Activated T-cell treated with anti-CD3 and anti-CD28 coated beads for 4 hours (primary cell): ENCODE results near the gene PRR19.

ENCODE experiments used
- DNase-seq: peaks from one replicate; pipeline ENCODE4 v3.0.0-alpha.2; 2020

The PRR19 gene

DNA sequence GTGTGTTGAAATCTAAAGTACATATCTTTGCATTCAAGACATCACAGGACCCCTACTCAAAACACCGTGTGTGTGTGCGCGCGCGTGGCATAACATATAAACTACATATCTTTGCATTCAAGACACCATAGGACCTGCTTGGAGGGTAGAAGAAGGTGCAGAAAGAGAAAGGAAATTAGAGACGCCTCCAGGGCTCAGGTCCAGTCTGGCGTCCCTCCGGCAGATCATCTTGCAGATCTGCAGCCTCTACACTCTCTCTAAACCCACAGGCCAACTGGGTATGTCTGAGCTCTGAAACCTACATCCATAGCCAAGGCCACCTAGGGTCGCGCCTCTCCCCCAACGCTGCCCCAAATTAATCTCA is 1.2 kb downstream of the PRR19 start:
- no peak for DNase-seq

DNA sequence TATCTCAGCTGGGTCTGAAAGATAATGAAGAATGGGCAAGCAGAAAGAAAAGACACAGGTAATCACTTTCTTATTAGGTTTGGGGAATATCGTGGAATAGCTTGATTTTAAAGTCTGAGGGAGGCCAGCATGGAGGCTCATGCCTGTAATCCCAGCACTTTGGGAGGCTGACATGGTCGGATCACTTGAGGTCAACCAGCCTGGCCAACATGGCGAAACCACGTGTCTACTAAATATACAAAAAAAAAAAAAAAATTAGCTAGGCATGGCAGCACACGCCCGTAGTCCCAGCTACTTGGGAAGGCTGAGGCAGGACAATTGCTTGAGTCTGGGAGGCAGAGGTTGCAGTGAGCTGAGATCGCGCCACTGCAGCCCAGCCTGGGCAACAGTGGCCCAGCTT is 1.9 kb downstream of the PRR19 start:
- DNase-seq: no peak

DNA sequence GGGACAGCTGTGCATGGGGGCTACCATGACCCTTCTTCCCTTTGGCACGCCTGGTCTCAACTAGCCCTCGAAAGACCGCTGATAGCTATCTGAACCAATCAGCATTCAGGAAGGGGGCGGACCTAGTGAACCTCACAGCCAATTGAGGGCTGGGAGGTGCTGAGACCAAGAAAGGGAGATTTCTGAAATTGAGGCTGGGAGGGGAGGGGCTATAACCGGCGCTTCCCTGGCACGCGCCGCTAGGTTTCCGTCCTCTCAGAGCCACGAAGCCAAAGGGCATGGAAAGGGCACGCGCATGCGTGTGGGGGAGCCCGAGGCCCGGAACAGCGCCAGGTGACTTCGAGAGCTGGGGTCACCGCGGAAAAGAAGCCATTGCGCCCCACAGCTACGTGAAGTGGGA is 4.7 kb downstream of the PRR19 start:
- DNase-seq: no peak

DNA sequence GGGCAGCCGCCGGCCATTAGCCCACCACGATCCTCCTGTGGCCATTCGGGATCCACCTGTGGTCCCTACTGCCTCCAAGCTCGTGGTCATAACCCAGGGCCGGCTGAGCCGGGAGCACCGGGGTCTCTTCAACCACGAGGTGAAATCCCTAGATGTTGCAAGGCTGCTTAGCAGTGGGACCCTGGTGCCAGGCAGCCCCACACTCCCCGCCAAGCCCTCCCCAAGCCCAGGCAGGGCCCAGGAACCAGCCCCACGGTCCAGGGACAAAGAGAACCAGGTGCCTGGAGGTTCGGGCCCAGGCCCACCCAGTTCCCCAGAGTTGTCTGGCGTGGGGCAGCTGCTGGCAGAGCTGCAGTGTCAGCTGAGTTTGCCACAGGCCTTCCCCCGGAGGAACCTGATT is 7.8 kb downstream of the PRR19 start:
- DNase-seq: no peak

DNA sequence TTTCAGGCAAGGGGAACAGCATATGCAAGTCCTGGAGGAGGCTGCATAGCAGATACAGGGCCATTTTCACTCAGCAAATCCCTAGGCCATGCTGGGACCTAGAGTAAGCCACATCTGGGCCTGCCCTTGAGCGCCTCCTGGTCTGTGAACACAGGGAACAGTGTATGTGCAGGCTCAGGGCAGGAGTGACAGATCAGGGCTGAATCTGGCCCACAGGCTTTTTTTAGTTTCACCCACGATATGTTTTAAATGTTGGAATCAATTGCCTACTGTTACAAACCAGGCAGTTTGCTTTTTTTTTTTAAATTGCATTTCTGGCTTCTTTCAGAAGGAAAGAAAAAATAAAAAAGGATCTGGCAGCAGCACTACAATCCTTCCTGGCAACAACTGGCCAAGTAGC is 9.7 kb downstream of the PRR19 start:
- DNase-seq: no peak

DNA sequence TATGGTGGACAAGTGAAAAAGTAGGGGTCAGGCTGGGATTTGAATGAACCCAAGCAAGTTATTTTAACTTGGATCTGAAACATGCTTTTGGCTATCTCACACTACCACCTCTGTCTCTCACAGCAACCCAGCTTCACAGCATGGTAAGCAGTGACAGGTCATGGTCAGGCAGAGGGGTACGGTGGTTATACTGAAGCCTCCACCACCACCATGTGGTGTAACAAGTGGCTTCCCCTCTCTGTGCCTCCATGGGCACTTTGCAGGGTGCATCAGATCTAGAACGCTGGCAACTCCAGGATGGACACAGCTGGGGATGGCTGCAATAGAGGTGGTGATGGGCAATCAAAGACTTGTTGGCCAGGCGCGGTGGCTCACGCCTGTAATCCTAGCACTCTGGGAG is 10.4 kb downstream of the PRR19 start:
- no peak for DNase-seq

DNA sequence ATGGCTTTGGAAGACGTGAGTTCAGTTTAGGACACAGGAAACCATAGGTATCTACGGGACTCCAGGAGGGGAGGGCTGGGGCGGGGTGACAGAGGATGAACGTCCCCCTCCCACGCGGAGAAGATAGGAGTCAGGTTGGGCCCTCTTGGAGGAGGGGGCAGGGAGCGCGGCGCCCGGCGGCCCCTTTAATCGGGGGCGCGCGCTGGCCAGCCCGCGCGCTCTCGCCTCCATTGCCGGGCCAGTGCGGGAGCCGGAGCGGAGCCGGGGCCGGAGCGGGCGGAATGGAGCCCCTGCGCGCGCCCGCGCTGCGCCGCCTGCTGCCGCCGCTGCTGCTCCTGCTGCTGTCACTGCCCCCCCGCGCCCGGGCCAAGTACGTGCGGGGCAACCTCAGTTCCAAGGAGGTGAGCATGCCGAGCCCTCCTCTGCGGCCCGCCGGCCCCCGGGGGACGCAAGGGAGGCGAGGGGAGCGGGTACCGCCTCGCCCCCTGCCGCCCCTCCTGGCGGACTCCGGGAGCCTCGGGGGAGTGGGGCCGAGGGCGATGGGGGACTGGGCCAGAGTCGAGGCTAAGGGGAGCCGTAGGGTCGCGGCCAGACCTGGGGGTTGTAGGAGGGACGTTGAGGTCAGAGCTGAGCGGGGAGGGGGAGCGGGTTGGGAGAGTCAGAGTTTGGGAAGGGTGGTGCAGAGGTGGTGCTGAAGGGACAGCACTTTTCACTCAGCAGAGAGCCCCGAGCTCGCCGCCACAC is 11.3 kb downstream of the PRR19 start, which contains the start of gene TMEM145:
TSS of gene TMEM145 (plus strand) at position 214 of the 744 bp plus-strand sequence. CDS start at position 282, 68 bp downstream.
- DNase-seq: no peak

DNA sequence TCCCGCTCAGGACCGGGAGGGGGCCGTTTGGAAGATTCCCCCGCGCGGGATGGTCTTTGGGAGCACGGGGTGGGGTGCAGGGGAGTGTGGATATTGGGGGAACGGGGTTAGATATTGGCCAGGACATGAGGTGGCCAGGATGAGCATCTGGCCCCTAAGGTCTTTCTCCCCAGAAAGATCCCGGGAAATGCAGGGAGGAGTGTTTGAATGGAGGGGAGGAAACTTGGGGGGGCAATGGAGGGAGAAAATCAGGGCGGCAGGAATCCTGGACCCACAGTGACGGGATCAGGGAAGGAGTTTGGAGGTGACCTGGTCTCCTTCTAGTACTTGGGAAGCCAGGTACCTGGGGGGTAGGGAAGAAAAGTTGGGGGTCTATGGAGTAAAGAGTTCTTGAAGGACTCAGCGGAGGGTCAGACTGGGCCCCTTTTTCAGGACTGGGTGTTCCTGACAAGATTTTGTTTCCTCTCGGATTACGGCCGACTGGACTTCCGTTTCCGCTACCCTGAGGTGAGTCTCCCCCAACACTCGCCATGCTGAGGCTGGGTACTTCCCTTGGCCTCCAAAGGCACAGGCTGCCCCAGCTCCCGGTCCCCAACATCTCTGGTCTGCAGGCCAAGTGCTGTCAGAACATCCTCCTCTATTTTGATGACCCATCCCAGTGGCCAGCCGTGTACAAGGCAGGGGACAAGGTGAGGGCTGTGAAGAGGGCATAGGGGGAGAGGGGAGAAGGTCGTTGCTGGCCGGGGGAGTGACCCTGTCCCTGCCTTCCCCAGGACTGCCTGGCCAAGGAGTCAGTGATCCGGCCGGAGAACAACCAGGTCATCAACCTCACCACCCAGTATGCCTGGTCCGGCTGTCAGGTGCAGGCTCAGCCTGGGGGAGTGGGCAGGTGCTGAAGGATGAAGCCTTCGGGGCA is 12.2 kb downstream of the PRR19 start:
- DNase-seq: no peak

DNA sequence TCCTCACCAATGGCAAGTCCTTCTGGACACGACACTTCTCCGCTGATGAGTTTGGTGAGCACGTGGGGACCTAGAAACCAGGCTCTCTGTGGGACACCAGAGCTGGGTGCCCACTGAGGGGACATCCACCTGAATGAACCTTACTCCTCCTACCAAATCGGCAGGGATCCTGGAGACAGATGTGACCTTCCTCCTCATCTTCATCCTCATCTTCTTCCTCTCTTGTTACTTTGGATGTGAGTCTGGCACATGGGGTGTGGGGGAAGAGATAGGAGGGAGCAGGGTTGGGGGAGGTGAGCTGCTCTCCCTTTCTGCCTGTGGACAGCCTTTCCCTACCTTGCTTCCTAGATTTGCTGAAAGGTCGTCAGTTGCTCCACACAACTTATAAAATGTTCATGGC is 13.1 kb downstream of the PRR19 start:
- no peak for DNase-seq

DNA sequence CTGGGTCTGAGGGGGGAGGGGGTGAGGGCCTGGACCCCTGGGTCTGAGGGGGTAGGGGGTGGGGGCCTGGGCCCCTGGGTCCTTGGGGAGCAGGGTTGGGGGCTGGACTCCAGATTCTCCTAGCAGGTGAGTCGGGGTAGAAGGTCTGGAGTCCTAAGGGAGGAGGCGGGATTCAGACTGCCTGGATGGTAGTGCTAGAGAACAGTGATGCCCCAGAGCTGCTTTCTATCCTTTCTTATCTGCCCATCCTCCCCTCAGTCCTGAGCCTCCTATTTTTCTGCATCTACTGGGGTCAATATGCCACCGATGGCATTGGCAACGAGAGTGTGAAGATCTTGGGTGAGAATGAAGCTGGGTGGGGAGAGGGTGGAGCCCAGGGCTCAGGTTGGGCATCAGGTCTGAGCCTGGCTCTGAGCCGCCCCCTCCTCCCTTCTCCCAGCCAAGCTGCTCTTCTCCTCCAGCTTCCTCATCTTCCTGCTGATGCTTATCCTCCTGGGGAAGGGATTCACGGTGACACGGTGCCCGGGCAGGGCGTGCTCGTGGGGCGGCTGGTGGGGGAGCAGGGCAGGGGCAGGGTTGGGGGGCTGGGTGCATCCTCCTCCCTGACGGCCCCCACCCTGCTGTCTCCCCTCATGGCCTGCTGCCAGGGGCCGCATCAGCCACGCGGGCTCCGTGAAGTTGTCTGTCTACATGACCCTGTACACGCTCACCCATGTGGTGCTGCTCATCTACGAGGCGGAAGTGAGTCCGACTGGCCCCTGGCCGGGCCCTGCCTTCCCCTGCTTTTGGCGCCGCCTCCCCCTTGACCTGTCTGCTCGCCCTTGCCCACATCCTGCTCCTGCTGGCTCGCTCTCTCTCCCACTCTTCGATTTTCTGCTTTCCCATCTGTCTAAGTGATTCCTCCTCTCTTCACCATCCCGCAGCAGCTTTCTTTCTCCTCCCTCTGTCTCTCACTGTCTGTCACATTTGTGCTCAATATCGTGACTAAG is 14.6 kb downstream of the PRR19 start:
- no peak for DNase-seq

DNA sequence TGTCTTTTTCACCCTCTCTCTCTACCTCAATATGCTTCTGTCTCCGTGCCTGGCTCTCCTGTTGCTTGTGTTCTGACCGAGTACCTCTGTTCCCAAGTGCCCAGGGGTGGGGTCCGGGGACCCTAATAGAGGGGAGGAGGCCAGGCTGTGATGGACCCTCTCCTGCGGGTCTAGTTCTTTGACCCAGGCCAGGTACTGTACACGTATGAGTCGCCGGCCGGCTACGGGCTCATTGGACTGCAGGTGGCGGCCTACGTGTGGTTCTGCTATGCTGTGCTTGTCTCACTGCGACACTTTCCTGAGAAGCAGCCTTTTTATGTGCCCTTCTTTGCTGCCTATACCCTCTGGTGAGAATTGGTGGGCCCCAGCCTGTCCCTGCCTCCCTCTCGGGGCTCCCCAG is 15.6 kb downstream of the PRR19 start:
- DNase-seq: no peak

DNA sequence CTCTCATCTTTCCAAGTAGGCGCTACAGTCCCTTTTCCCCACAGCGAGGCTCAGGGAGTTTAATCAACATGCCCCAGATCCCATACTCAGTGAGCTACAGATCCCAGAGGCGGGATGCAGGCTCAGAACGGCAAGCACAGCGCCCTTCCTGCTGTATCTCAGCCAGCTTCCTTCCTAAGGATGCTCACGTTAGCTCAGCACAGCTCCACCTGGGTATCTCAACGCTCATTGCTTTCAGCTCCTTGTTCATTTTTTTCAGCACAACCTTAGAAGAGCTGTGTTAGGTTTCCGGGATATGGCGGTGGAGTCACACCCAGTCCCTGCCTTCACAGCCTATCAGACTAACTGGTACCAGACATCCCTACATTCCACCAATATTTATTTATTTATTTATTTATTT is 20.4 kb downstream of the PRR19 start:
- DNase-seq: no peak

DNA sequence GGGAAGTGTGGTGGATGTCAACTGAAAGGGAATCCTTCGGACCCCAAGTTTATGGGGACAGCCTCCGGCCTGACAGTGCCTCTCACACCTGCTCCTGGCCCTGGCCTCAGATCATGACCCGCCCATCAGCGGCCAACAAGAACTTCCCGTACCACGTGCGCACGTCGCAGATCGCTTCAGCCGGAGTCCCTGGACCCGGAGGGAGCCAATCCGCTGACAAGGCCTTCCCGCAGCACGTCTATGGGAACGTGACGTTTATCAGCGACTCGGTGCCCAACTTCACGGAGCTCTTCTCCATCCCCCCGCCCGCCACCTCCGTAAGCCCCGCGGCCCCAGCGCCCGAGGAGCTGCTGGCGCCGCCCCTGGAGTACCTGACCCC is 21.5 kb downstream of the PRR19 start:
- DNase-seq: no peak

DNA sequence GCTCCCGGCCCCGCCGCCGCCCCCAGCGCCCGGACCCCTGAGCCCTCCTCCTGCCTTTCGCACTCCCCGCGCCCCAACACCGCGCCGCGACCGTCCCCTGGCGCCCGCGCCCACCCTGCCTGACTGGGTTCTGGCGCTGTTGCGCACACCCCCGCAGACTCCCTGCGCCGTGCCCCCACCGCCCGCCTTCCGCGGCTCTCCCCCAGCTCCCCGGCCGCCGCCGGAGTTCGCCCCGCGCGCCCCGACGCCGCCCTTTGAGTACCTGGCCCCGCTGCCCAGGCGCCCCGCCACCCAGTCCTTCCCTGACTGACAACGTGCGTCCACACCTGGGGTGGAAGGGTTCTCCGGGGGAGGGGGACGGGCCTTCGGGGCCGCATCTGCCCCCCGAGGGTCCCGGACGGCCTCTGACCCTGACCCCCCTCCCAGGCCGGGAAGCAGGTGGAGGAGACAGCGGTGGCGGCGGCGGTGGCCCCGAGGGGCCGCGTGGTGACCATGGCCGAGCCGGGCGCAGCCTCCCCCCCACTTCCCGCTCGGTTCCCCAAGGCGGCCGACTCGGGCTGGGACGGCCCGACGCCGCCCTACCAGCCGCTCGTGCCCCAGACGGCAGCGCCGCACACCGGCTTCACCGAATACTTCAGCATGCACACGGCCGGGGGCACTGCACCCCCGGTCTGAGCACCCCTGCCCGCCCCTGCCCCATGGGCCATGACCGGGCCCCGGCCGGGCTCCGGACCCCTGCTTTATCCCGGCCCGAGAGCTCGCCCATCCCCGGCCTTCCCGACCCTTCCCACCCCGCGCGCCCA is 22.1 kb downstream of the PRR19 start:
- no peak for DNase-seq

DNA sequence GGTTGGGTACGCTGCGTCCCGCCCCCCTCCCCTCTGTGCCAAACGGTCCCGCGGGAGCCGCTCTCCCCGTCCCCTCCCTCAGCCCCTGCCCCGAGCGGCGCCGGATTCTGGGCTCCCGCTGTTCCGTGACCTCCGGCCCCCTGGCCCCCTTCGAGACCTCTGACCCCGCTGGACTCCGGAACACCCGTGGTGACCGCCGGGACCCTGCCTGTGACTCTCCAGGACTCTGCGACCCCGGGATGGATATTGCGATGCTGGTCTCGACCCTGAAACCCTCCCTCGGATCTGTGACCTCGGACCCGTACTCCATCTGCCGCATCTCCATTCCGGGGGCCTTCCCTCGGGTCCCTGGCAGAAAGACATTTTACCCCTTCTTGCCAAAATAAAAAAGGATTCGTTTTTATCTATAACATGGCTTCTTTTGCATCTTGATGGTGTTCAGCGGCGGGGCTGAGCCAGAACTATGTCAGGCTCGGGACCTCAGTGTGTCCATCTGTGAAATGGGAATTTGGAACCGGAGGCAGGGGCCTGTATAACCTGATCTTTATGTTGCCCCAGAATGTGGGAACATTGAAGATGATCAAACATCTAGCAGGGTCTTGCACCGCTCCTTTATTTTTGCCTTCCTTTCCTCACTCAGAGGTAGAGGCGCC is 22.8 kb downstream of the PRR19 start:
- DNase-seq: no peak

DNA sequence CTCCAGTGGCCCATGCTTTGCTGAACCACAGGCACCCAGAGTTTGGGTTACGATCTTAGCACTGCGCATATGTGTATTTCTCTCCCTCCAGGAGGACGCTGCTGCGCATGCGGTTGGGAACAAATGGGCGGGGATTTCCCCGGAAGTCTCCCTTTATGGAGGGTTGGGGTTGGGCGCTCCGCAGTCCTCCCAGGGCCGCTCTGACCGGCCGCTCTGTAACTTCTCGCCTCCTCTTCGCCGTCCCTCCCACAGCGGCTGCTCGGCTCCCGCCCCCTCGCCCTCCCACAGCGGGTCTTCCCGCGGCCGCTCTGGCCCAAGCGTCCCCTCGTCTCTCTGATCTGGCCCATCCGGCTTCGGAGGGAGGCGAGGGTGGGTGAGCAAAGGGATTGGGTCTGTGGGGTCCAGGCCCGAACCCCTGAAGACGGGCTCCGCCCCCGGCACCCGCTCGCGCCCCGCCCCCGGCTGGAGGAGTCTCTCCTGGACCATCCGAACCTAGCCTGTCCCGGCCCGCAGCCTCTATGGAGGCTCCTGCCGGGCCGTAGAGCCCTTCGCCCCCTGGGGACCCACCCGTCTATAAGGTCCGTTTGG is 23.5 kb downstream of the PRR19 start, which contains the start of gene MEGF8:
TSS of gene MEGF8 (plus strand) at position 328 of the 588 bp plus-strand sequence. CDS start 609 bp downstream, outside the sequence.
- peak; percentile 98 for DNase-seq

DNA sequence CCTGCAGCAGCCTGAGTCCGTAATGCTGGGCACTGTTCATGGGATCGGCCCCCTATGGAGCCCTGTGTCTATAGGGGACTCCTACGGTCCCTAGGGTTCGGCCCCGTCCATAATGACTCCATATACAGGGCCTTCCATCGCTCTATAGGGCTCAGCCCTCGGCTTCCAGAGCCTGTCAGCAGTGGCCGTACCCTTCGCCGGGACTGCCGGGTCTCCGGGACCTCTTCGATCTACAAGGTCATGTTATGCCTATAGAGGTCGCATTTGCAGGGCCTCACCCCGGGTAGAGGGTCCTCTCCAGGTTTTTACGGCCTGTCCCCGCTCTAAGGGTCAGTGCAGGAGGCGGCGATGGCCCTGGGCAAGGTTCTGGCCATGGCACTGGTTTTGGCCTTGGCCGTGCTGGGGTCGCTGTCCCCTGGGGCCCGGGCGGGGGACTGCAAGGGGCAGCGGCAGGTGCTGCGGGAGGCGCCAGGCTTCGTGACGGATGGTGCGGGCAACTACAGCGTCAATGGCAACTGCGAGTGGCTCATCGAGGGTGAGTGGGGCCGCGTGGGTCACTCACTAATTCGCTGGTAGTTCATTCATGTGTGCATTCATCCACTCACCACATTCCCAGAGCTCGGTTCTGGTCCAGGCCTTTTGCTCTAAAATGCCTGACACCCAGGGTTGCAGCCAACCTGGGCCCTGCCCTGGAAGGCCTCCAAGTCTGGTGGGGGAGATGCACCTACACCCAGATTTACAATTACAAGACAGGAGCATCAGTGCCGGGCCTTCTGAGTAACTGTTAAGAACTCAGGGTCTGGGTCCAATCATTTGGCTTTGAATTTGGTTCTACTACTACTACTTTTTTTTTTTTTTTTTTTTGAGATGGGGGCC is 24.2 kb downstream of the PRR19 start:
- DNase-seq: no peak

DNA sequence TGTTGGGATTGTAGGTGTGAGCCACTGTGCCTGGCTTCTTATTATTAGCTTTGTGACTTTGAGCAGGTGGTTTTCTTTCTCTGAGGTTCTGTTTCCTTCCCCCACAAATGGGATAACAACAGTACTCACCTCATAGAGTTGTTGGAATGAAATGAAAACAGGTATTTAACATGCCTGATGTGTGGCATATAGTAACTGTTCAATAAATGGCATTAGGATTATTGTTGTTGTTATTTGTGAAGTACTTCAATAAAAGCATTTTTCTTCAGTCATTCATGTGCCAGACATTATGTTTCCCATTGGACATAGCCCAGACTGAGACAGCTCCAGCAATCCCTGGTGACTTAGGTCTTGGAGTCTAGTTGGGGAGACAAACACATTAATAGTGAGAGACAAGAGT is 25.0 kb downstream of the PRR19 start:
- no peak for DNase-seq

DNA sequence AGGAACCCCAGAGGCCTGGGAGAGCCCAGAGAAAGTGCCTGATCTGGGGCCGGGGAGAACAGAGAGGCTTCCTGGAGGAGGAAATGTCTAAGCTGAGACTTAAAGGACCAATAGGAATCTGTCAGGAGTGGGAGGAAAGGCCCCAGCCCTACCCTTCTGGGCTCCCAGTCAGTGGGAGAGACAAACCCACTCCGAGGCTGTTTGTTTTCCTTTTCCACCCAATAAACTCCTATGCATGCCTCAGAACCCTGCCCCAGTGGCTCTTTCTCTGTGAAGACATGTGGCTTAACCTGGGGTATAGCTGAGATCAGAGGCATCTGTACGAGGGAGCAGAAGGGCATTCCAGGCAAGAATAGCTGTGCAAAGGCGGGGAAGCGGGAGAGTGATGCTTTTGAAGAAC is 25.4 kb downstream of the PRR19 start:
- no peak for DNase-seq

DNA sequence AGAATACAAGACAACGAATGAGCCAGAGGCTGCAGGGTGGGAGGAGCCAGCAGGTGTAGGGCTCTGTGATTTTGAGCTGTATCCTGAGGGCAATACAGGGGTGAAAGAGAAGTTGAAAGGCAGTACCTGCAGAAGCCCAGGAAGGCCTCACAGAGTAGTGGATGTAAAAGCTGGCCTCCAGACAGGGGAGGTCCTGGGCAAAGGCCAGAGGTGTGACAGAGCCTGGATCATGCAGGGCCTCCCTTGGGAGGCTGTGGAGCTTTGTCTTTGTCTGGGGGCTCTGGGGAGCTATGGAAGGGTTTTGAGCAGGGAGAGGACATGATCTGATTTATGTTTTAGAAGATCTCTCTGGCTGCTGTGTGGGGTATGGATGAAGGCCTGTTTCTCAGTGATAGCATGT is 26.2 kb downstream of the PRR19 start:
- no peak for DNase-seq
